Left lung (tissue), 10 donors: ENCODE results near the gene TTC7B. TPM values are rescaled to one million over a fixed set of nuclear protein-coding genes. Genes with fewer than 3 reads are reported as not detected.

Source experiments
- ATAC-seq: fragments of 200-7000 bp; cut with Tn5 transposase; one replicate; pipeline ENCODE4 v1.9.1; 2020; ENCODE audit warnings: moderate library complexity
- DNase-seq, 4 donors: peaks; one replicate each; pipeline ENCODE4 v3.0.0-alpha.2; 2013 to 2020
- H3K27ac ChIP-seq, 2 donors: fragments of 200-600 bp; sonication (generic) in 1 of 2; one replicate each; pipeline versions ENCODE4 v1.5.0 to v1.8.0; 2020 to 2021
- H3K27me3 ChIP-seq, 2 donors: fragments of 200-600 bp; sonication (generic) in 1 of 2; one replicate each; pipeline versions ENCODE4 v1.5.0 to v1.8.0; 2020 to 2021
- H3K36me3 ChIP-seq, 2 donors: fragments of 200-600 bp; sonication (generic) in 1 of 2; one replicate each; pipeline versions ENCODE4 v1.5.0 to v1.8.0; 2020 to 2021
- H3K4me1 ChIP-seq, 2 donors: fragments of 200-600 bp; one replicate each; pipeline ENCODE4 v1.8.0; 2021
- H3K4me3 ChIP-seq, 2 donors: fragments of 200-600 bp; sonication (generic) in 1 of 2; one replicate each; pipeline versions ENCODE4 v1.5.0 to v1.8.0; 2020 to 2021; ENCODE audit warnings: mild to moderate bottlenecking in 1 of 2
- H3K9me3 ChIP-seq, 2 donors: fragments of 200-600 bp; sonication (generic) in 1 of 2; one replicate each; pipeline versions ENCODE4 v1.5.0 to v1.8.0; 2020 to 2021
- intact Hi-C, 2 donors: fragments of 100-400 bp; cut with DNase I; formaldehyde crosslinking; loops; one replicate each; pipeline versions ENCODE4 v1.11.2 to v1.14.2; 2022
- polyA plus RNA-seq, 6 donors: library from polyadenylated mRNA; unstranded; fragments of 120-200 nt; gene quantifications; one replicate each; pipeline ENCODE4 v1.2.1, GENCODE V29; 2013; ENCODE audit not compliant: insufficient read length in 6 of 6
- total RNA-seq, 2 donors: library from RNA; stranded (reverse); fragmentation: NEBNext Ultra II Directional; extraction: Animal tissue kit (Norgen Biotek cat#: 25700); gene quantifications; one replicate each; pipeline ENCODE4 v1.2.1, GENCODE V29; 2021
- TF ChIP-seq, protein P1 (sequence below), 2 donors: fragments of 200-600 bp; sonication (generic) in 1 of 2; IDR thresholded peaks; one replicate each; pipeline versions ENCODE4 v1.5.0 to v1.8.0; 2021; ENCODE audit warnings: antibody characterized with exemption in 2 of 2
- donor health status: DM: no; HTN: yes; CAD: no.
- donor health status: DM: no; HTN: no; CAD: no.

The TTC7B gene
- total and polyA plus RNA-seq, 8 donors = 26.8 to 47.5 (median 39.5) TPM

DNA sequence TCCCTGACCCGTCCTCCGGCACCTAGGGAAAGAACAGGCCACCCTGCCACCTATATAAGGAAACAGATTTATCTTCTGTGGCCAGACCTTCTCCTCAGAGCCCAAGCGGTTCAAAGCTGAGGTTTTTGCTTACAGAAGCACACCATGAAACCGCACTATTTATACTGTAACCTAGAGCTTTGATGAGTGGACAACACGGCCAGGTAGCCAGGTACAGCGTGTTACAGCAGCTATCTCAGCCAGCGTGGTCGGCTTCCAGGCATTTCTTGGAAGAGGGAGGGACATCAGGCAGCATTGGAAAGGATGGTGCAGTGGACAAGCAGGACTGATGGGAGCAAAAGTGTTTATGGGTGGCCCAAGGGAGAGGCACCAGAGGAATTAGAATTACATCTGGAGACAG is 34.4 kb downstream of the TTC7B start:
- TF ChIP-seq, protein P1, sequence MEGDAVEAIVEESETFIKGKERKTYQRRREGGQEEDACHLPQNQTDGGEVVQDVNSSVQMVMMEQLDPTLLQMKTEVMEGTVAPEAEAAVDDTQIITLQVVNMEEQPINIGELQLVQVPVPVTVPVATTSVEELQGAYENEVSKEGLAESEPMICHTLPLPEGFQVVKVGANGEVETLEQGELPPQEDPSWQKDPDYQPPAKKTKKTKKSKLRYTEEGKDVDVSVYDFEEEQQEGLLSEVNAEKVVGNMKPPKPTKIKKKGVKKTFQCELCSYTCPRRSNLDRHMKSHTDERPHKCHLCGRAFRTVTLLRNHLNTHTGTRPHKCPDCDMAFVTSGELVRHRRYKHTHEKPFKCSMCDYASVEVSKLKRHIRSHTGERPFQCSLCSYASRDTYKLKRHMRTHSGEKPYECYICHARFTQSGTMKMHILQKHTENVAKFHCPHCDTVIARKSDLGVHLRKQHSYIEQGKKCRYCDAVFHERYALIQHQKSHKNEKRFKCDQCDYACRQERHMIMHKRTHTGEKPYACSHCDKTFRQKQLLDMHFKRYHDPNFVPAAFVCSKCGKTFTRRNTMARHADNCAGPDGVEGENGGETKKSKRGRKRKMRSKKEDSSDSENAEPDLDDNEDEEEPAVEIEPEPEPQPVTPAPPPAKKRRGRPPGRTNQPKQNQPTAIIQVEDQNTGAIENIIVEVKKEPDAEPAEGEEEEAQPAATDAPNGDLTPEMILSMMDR (IDR thresholded peaks at IDR 0.05) = no peak
- no peak for DNase-seq
- ATAC-seq = no peak

GRCh38 chr14:90781344-90781761 is 34.9 kb downstream of the TTC7B start:
- H3K27me3 ChIP-seq = no peaks in the 10 kb centered on the region
- no peak overlapping the region for H3K27ac ChIP-seq
- H3K4me3 ChIP-seq = no peak overlapping the region
- H3K36me3 ChIP-seq = peaks cover 0 to 12% of the 10 kb centered on the region in 2 donors
- DNase-seq (no peak), ATAC-seq (no peak)
- TF ChIP-seq, protein P1 (IDR thresholded peaks at IDR 0.05) = no peak
- intact Hi-C loops = no loop called here
- no peaks in the 10 kb centered on the region for H3K4me1 ChIP-seq
- H3K9me3 ChIP-seq = no peaks in the 10 kb centered on the region

More for the DNA sequence above, 34.4 kb downstream of the TTC7B start:
- intact Hi-C loops = no loop called here
- H3K9me3 ChIP-seq = no peaks in the 10 kb centered on the region
- peaks cover 0 to 12% of the 10 kb centered on the region in 2 donors for H3K36me3 ChIP-seq
- no peak overlapping the region for H3K4me3 ChIP-seq
- H3K27ac ChIP-seq = no peak overlapping the region
- no peaks in the 10 kb centered on the region for H3K27me3 ChIP-seq
- no peaks in the 10 kb centered on the region for H3K4me1 ChIP-seq

- TF ChIP-seq, protein P1 (IDR thresholded peaks at IDR 0.05) = no peak
- no peak overlapping the region for H3K4me3 ChIP-seq
- DNase-seq (no peak), ATAC-seq (no peak)
- no peak overlapping the region for H3K27ac ChIP-seq
- peaks cover 0 to 12% of the 10 kb centered on the region in 2 donors for H3K36me3 ChIP-seq
- no peaks in the 10 kb centered on the region for H3K4me1 ChIP-seq
- intact Hi-C loops = no loop called here
- no peaks in the 10 kb centered on the region for H3K27me3 ChIP-seq
- no peaks in the 10 kb centered on the region for H3K9me3 ChIP-seq
Measured at GRCh38 chr14:90780519-90780918, 35.7 kb downstream of the TTC7B start.

GRCh38 chr14:90778571-90779255 is 37.5 kb downstream of the TTC7B start:
- no peaks in the 10 kb centered on the region for H3K4me1 ChIP-seq
- TF ChIP-seq, protein P1 (IDR thresholded peaks at IDR 0.05) = no peak
- no peak overlapping the region for H3K27ac ChIP-seq
- intact Hi-C loops = no loop called here
- no peaks in the 10 kb centered on the region for H3K9me3 ChIP-seq
- peaks cover 0 to 12% of the 10 kb centered on the region in 2 donors for H3K36me3 ChIP-seq
- no peaks in the 10 kb centered on the region for H3K27me3 ChIP-seq
- no peak overlapping the region for H3K4me3 ChIP-seq
- no peak for DNase-seq
- ATAC-seq = no peak

DNA sequence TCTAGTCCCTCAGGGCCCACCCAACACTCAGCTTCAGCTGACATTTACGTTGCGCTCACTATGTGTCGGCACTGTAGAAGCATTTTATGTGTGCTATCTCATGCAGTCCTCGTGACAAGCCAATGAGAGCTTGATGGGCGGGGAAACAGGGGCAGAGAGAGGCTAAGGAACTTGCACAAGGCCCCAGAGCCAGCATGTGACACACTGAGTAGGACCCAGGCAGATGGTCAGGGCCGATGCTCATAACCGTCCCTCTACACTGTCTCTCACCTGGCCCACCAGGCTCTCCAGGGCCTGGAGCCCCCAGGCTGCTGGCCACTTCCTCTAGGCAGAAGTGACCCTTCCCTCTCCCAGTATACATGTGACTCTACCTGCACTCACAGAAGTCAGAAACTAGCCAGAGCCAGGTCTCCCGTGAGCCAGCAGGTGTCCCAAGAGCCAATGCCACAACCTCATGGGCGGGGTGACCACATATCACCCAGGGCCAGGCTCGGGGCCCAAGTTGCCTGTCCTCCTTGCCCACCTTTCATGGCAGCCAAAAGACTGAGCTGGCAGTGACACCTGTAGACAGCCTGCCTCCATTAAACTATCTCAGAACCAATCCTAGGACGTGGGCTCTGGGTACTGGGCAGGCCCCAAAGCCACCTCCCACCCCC is 38.3 kb downstream of the TTC7B start:
- ATAC-seq (no peak), DNase-seq (no peak)
- H3K9me3 ChIP-seq = no peaks in the 10 kb centered on the region

More for the DNA sequence above, 38.3 kb downstream of the TTC7B start:
- Histone ChIP-seq H3K36me3 (peaks cover 0 to 12% of the 10 kb centered on the region in 2 donors), H3K27ac (no peak overlapping the region), H3K27me3 (no peaks in the 10 kb centered on the region), H3K4me1 (no peaks in the 10 kb centered on the region), H3K4me3 (no peak overlapping the region)
- TF ChIP-seq, protein P1 (IDR thresholded peaks at IDR 0.05) = no peak
- intact Hi-C loops = no loop called here
